MM.1S (cell line): ENCODE data around the gene SLCO2B1.

Experiments used
- DNase-seq: peaks from one replicate; pipeline ENCODE4 v3.0.0-alpha.2; 2015
- H2AFZ ChIP-seq: fragments of 300-600 bp; sonication (generic); 2 replicates; pipeline ENCODE4 v1.6.0; 2016; ENCODE audit warnings: antibody characterized with exemption, low read length
- H3F3A ChIP-seq: fragments of 300-600 bp; sonication (generic); 2 replicates; pipeline ENCODE4 v1.6.1; 2016; ENCODE audit warnings: mild to moderate bottlenecking, antibody characterized with exemption, low read length, moderate library complexity, mixed read lengths; ENCODE audit not compliant: insufficient read depth
- H3K27ac ChIP-seq: fragments of 300-600 bp; sonication (generic); 2 replicates; pipeline ENCODE4 v1.5.1; 2016; ENCODE audit warnings: mild to moderate bottlenecking, low read length
- H3K27me3 ChIP-seq: fragments of 300-600 bp; sonication (generic); replicated peaks from 2 replicates; pipeline ENCODE4 v1.6.0; 2016; ENCODE audit warnings: low read length; ENCODE audit not compliant: insufficient read depth
- H3K36me3 ChIP-seq: fragments of 300-600 bp; sonication (generic); replicated peaks from 2 replicates; pipeline ENCODE4 v1.6.1; 2016; ENCODE audit warnings: mild to moderate bottlenecking, low read length, mixed read lengths; ENCODE audit not compliant: insufficient read depth
- H3K4me1 ChIP-seq: fragments of 300-600 bp; sonication (generic); 2 replicates; pipeline ENCODE4 v1.6.1; 2016; ENCODE audit warnings: low read length, mixed read lengths
- H3K4me2 ChIP-seq: fragments of 300-600 bp; sonication (generic); 2 replicates; pipeline ENCODE4 v1.6.0; 2016; ENCODE audit warnings: low read depth, low read length
- H3K4me3 ChIP-seq: fragments of 300-600 bp; sonication (generic); 2 replicates; pipeline ENCODE4 v1.5.1; 2016; ENCODE audit warnings: low read length, mixed read lengths
- H3K79me2 ChIP-seq: fragments of 300-600 bp; sonication (generic); 2 replicates; pipeline ENCODE4 v1.6.1; 2016; ENCODE audit warnings: mixed run types, low read length, mixed read lengths
- H3K9ac ChIP-seq: fragments of 300-600 bp; sonication (generic); 2 replicates; pipeline ENCODE4 v1.6.1; 2016; ENCODE audit warnings: low read length, mixed read lengths
- H3K9me2 ChIP-seq: fragments of 300-600 bp; sonication (generic); replicated peaks from 2 replicates; pipeline ENCODE4 v1.6.1; 2016; ENCODE audit warnings: mild to moderate bottlenecking, low read length, mixed read lengths; ENCODE audit not compliant: insufficient read depth
- H3K9me3 ChIP-seq: fragments of 300-600 bp; sonication (generic); replicated peaks from 2 replicates; pipeline ENCODE4 v1.6.1; 2016; ENCODE audit warnings: mild to moderate bottlenecking, low read length, mixed read lengths; ENCODE audit not compliant: insufficient read depth
- H4K20me1 ChIP-seq: fragments of 300-600 bp; sonication (generic); 2 replicates; pipeline ENCODE4 v1.6.1; 2016; ENCODE audit warnings: mild to moderate bottlenecking, low read length, moderate library complexity, mixed read lengths; ENCODE audit not compliant: insufficient read depth
- EZH2 ChIP-seq: fragments of 300-600 bp; sonication (generic); optimal IDR thresholded peaks from 2 replicates; pipeline ENCODE3; 2017; ENCODE audit warnings: low read depth, mild to moderate bottlenecking, antibody characterized with exemption, low read length, mixed read lengths
- EZH2phosphoT487 ChIP-seq: fragments of 300-600 bp; sonication (generic); IDR thresholded peaks from 2 replicates; pipeline ENCODE4 v1.6.1; 2018; ENCODE audit warnings: antibody characterized with exemption, low read length
- TF ChIP-seq, protein P1 (sequence below): fragments of 300-600 bp; sonication (generic); IDR thresholded peaks from 2 replicates; pipeline ENCODE4 v1.5.1; 2016; ENCODE audit warnings: antibody characterized with exemption, low read length, mixed read lengths

SLCO2B1 gene

DNA sequence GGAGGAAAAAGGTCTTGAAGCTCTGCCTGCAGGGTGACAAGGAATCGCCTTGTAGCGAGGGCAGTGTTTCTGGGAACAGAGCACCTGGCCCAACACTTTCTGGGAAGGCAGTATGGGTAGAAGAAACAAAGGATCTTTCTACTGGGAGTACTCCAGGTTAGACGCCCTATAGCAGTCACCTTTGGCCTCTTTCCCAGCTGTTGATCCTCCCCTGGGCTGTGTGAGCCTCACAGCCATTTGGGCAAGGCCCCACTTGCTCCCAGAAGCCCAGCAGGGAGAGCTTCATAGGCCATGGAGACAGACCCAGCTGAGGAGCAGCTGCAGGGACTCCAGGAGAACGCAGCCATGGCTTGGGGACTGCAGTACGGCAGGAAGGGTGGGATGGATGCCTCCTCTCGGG is 1.2 kb downstream of the SLCO2B1 start:
- TF ChIP-seq, protein P1, sequence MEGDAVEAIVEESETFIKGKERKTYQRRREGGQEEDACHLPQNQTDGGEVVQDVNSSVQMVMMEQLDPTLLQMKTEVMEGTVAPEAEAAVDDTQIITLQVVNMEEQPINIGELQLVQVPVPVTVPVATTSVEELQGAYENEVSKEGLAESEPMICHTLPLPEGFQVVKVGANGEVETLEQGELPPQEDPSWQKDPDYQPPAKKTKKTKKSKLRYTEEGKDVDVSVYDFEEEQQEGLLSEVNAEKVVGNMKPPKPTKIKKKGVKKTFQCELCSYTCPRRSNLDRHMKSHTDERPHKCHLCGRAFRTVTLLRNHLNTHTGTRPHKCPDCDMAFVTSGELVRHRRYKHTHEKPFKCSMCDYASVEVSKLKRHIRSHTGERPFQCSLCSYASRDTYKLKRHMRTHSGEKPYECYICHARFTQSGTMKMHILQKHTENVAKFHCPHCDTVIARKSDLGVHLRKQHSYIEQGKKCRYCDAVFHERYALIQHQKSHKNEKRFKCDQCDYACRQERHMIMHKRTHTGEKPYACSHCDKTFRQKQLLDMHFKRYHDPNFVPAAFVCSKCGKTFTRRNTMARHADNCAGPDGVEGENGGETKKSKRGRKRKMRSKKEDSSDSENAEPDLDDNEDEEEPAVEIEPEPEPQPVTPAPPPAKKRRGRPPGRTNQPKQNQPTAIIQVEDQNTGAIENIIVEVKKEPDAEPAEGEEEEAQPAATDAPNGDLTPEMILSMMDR = no peak
- TF ChIP-seq EZH2phosphoT487 = no peak
- no peak for TF ChIP-seq EZH2
- no peaks in the 10 kb centered on the region for H3K9me3 ChIP-seq
- H3F3A ChIP-seq = no peaks in the 10 kb centered on the region
- H3K36me3 ChIP-seq = no peaks in the 10 kb centered on the region
- no peak for DNase-seq
- no peaks in the 10 kb centered on the region for H3K4me1 ChIP-seq
- H2AFZ ChIP-seq = no peak overlapping the region
- H3K9me2 ChIP-seq = no peaks in the 10 kb centered on the region
- H3K27me3 ChIP-seq = no peaks in the 10 kb centered on the region
- no peaks in the 10 kb centered on the region for H4K20me1 ChIP-seq
- no peaks in the 10 kb centered on the region for H3K79me2 ChIP-seq
- H3K4me3 ChIP-seq = no peak overlapping the region
- no peak overlapping the region for H3K9ac ChIP-seq
- no peak overlapping the region for H3K4me2 ChIP-seq
- H3K27ac ChIP-seq = no peak overlapping the region

DNA sequence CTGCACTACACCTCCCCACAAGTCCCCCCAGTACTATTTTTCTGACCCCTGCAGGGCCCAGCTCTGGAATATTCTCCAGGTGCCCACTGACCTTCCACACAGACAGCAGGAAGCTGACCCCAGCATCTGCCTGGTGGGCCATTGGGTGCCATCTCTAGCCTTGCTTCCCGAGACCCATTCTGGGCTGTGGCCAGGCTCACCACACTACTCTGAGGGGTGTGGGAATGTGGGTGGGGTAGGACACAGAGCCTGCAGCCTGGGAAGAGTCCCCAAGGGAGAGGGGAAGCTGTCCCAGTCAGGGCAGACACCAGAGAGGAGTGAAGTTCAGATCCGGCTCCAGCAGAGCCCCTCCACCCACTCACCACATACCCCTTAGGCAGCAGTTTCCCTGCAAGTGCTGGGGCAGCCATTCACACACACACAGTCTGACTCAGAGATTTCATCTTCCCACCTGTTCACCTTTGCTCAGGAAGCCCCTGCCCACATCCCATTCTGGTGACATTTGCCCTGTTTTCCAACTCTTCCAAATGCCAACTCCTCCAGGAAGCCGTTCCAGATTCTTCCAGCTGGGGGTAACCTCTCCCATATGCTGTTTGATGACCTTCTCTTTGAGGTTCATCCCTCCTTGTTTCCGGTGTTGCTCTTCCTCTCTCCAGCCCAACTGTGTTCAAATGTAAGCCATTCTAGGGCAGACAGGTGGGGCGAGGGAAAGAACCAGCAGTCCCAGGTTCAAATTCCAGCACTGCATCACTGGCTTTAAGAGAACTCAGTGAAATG is 1.9 kb downstream of the SLCO2B1 start:
- no peak for DNase-seq
- TF ChIP-seq, protein P1 = no peak
- TF ChIP-seq EZH2phosphoT487 (no peak), EZH2 (no peak)
- H4K20me1 ChIP-seq = no peaks in the 10 kb centered on the region
- H3K27me3 ChIP-seq = no peaks in the 10 kb centered on the region
- H3K79me2 ChIP-seq = no peaks in the 10 kb centered on the region
- H3F3A ChIP-seq = no peaks in the 10 kb centered on the region
- no peak overlapping the region for H3K27ac ChIP-seq
- no peak overlapping the region for H3K4me3 ChIP-seq
- no peaks in the 10 kb centered on the region for H3K4me1 ChIP-seq
- H2AFZ ChIP-seq = no peak overlapping the region
- H3K9me2 ChIP-seq = no peaks in the 10 kb centered on the region
- H3K4me2 ChIP-seq = no peak overlapping the region
- no peak overlapping the region for H3K9ac ChIP-seq
- H3K9me3 ChIP-seq = no peaks in the 10 kb centered on the region
- H3K36me3 ChIP-seq = no peaks in the 10 kb centered on the region

DNA sequence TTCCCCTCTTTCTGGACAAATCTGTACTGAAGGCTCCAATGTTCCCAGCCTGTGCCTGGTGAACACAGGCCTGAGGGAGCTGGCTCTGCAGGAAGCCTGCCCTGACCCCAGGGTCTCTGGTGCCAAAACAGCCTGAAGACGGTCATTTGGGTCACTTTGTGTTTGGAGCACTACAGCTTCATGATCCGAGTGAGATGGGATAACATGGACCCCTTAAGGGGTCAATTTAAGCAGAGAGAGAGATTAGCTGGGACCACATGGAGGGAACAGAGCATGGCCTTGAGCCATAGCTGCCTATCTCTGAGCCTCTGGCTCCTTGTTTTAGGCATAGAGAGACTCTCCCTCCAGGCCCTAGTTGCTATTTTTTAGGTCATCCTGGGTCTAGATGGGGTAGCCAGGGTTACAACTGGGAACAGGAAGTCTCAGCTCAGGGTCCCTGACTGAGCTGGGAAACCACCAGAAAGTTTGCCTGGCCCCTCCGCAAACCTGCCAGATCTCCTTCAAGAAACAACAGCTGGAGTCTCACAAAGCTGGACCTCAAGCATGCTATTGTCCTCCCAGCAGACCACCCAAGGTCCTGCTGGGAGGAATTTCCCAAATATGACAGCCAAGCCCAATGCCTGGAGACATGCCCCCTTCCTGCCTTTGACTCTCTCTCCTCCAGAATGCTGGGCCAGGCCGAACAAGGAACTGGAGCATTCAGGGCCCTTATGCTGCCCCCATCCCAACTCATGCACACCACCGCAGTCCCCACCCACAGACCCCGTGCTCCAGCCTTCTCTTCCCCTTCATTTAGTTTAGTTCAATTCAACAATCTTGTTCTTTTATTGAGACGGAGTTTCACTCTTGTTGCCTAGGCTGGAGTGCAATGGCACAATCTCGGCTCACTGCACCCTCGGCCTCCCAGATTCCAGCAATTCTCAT is 4.0 kb downstream of the SLCO2B1 start:
- no peaks in the 10 kb centered on the region for H3K4me1 ChIP-seq
- H2AFZ ChIP-seq = no peak overlapping the region
- no peaks in the 10 kb centered on the region for H3K79me2 ChIP-seq

More for the DNA sequence above, 4.0 kb downstream of the SLCO2B1 start:
- Histone ChIP-seq H3K9me3 (no peaks in the 10 kb centered on the region), H3K4me3 (no peak overlapping the region), H3K27ac (no peak overlapping the region), H3K27me3 (no peaks in the 10 kb centered on the region), H3K4me2 (no peak overlapping the region), H3K36me3 (no peaks in the 10 kb centered on the region), H3K9me2 (no peaks in the 10 kb centered on the region), H4K20me1 (no peaks in the 10 kb centered on the region), H3K9ac (no peak overlapping the region), H3F3A (no peaks in the 10 kb centered on the region)
- no peak for TF ChIP-seq EZH2phosphoT487
- TF ChIP-seq EZH2 = no peak
- TF ChIP-seq, protein P1 = no peak
- DNase-seq = no peak
